Mesendoderm (in vitro differentiated cells): ENCODE measurements around the gene ZP4.
A peak's percentile ranks its signal among the peaks of the same experiment; 100 is the strongest.

ENCODE experiments used
- DNase-seq: peaks from one replicate; pipeline ENCODE4 v3.0.0; 2013
- H2AK5ac ChIP-seq: 2 replicates; pipeline ENCODE4 v1.6.1; 2013; ENCODE audit warnings: low read length, inconsistent platforms
- H2BK120ac ChIP-seq: 2 replicates; pipeline ENCODE4 v1.6.1; 2013; ENCODE audit warnings: low read depth, mild to moderate bottlenecking, low read length, moderate library complexity, mixed read lengths
- H2BK15ac ChIP-seq: replicated peaks from 2 replicates; pipeline ENCODE4 v1.6.1; 2013; ENCODE audit warnings: low read depth, mild to moderate bottlenecking, moderate library complexity
- H2BK5ac ChIP-seq: 2 replicates; pipeline ENCODE4 v1.6.1; 2013; ENCODE audit warnings: low read length, inconsistent platforms
- H3K18ac ChIP-seq: 2 replicates; pipeline ENCODE4 v1.6.1; 2013; ENCODE audit warnings: mild to moderate bottlenecking, low read length, mixed read lengths
- H3K23ac ChIP-seq: one replicate; pipeline ENCODE4 v1.6.1; 2013; ENCODE audit warnings: low read length
- H3K27ac ChIP-seq: 2 replicates; pipeline ENCODE4 v1.5.1; 2013; ENCODE audit warnings: low read depth, mild to moderate bottlenecking, inconsistent platforms, low read length, moderate library complexity
- H3K27me3 ChIP-seq: 2 replicates; pipeline ENCODE4 v1.6.1; 2013; ENCODE audit warnings: low read length, control low read depth, mild to moderate bottlenecking, inconsistent platforms; ENCODE audit not compliant: insufficient read depth, poor library complexity
- H3K36me3 ChIP-seq: 2 replicates; pipeline ENCODE4 v1.6.1; 2013; ENCODE audit warnings: low read length, inconsistent platforms; ENCODE audit not compliant: control insufficient read depth, insufficient read depth
- H3K4ac ChIP-seq: one replicate; pipeline ENCODE4 v1.6.1; 2013; ENCODE audit warnings: low read depth, mild to moderate bottlenecking, low read length, moderate library complexity
- H3K4me1 ChIP-seq: 2 replicates; pipeline ENCODE4 v1.6.1; 2013; ENCODE audit warnings: low read depth, low read length, inconsistent platforms; ENCODE audit not compliant: control insufficient read depth
- H3K4me2 ChIP-seq: 2 replicates; pipeline ENCODE4 v1.6.1; 2013; ENCODE audit warnings: low read length
- H3K4me3 ChIP-seq: 2 replicates; pipeline ENCODE4 v1.5.1; 2013; ENCODE audit warnings: mild to moderate bottlenecking, low read length
- H3K56ac ChIP-seq: one replicate; pipeline ENCODE4 v1.6.1; 2013; ENCODE audit warnings: low read length
- H3K79me1 ChIP-seq: 2 replicates; pipeline ENCODE4 v1.6.1; 2013; ENCODE audit warnings: low read length, inconsistent platforms
- H3K79me2 ChIP-seq: 2 replicates; pipeline ENCODE4 v1.6.1; 2013; ENCODE audit warnings: mild to moderate bottlenecking, low read length; ENCODE audit not compliant: control insufficient read depth, insufficient read depth
- H3K9ac ChIP-seq: 2 replicates; pipeline ENCODE4 v1.6.1; 2013; ENCODE audit warnings: low read length, inconsistent platforms
- H4K5ac ChIP-seq: one replicate; pipeline ENCODE4 v1.6.1; 2013; ENCODE audit warnings: low read length
- H4K8ac ChIP-seq: one replicate; pipeline ENCODE4 v1.6.1; 2013; ENCODE audit warnings: low read depth, mild to moderate bottlenecking, control low read depth, low read length, moderate library complexity
- WGBS: extraction: QIAGEN DNeasy Blood & Tissue Kit; methylation state at CpG from one replicate; pipeline ENCODE4 v1.1.7; 2013; ENCODE audit warnings: low lambda C conversion rate, missing lambda C conversion rate; ENCODE audit not compliant: insufficient coverage; ENCODE audit errors: extremely low coverage; 5-methylcytosine and 5-hydroxymethylcytosine counted together

ZP4 gene

GRCh38 chr1:237832858-237833257, 57.9 kb downstream of the ZP4 start:
- no peak overlapping the region for H4K8ac ChIP-seq
- H2BK5ac ChIP-seq = no peak overlapping the region
- no peaks in the 10 kb centered on the region for H3K79me2 ChIP-seq
- H2AK5ac ChIP-seq = no peak overlapping the region
- H3K18ac ChIP-seq = no peak overlapping the region
- H3K4me3 ChIP-seq = no peak overlapping the region
- H3K56ac ChIP-seq = no peak overlapping the region
- no peak overlapping the region for H3K9ac ChIP-seq
- DNase-seq = peak; percentile 20
- H3K79me1 ChIP-seq = no peaks in the 10 kb centered on the region
- H3K27ac ChIP-seq = no peak overlapping the region
- no peak overlapping the region for H4K5ac ChIP-seq
- no peak overlapping the region for H3K4ac ChIP-seq
- H2BK120ac ChIP-seq = no peak overlapping the region
- H3K27me3 ChIP-seq = no peaks in the 10 kb centered on the region
- WGBS = no CpG with 5 or more reads among the region's 7 CpGs
- no peaks in the 10 kb centered on the region for H3K4me1 ChIP-seq
- no peaks in the 10 kb centered on the region for H3K36me3 ChIP-seq
- no peak overlapping the region for H2BK15ac ChIP-seq
- H3K23ac ChIP-seq = no peak overlapping the region
- H3K4me2 ChIP-seq = no peak overlapping the region
